Fibroblast of peridontal ligament (primary cell): Measurements from ENCODE around the gene ETNK2.

Experiments used
- DNase-seq: peaks from one replicate; pipeline ENCODE4 v3.0.0-alpha.2; 2010; ENCODE audit errors: extremely low read depth

ETNK2 gene

GRCh38 chr1:204147406-204148383 lies 4.1 kb downstream of the ETNK2 start:
- no peak for DNase-seq

- DNase-seq: no peak
These were observed 4.9 kb downstream of the ETNK2 start for GRCh38 chr1:204146965-204147364.

- no peak for DNase-seq
These were observed 5.5 kb downstream of the ETNK2 start for GRCh38 chr1:204146309-204146708.

GRCh38 chr1:204145033-204145504 lies 6.8 kb downstream of the ETNK2 start:
- DNase-seq: no peak

GRCh38 chr1:204143276-204144041 lies 8.4 kb downstream of the ETNK2 start:
- no peak for DNase-seq

- no peak for DNase-seq
These were observed 9.5 kb downstream of the ETNK2 start for GRCh38 chr1:204142032-204142974.

- no peak for DNase-seq
These were observed 10.7 kb downstream of the ETNK2 start for GRCh38 chr1:204141131-204141530.

GRCh38 chr1:204139952-204140351 lies 11.9 kb downstream of the ETNK2 start:
- no peak for DNase-seq

- DNase-seq: no peak
These were observed 12.8 kb downstream of the ETNK2 start for GRCh38 chr1:204139088-204139487.

GRCh38 chr1:204136814-204137213 lies 15.0 kb downstream of the ETNK2 start:
- DNase-seq: no peak

- no peak for DNase-seq
These were observed 17.7 kb downstream of the ETNK2 start for GRCh38 chr1:204134103-204134502.

- no peak for DNase-seq
These were observed 19.1 kb downstream of the ETNK2 start for GRCh38 chr1:204132718-204133117.

GRCh38 chr1:204131978-204132377 lies 19.9 kb downstream of the ETNK2 start:
- no peak for DNase-seq

- DNase-seq: peak; percentile 81
These were observed 20.6 kb downstream of the ETNK2 start for GRCh38 chr1:204130981-204131892.

GRCh38 chr1:204130178-204130577 lies 21.7 kb downstream of the ETNK2 start:
- no peak for DNase-seq

- DNase-seq: peak; percentile 57
These were observed 22.6 kb downstream of the ETNK2 start for GRCh38 chr1:204128964-204129896.

GRCh38 chr1:204128464-204128963 lies 23.3 kb downstream of the ETNK2 start:
- DNase-seq: no peak

- DNase-seq: peak; percentile 85
These were observed 24.1 kb downstream of the ETNK2 start for GRCh38 chr1:204127597-204128242.

GRCh38 chr1:204126956-204127355 lies 24.9 kb downstream of the ETNK2 start:
- no peak for DNase-seq
